Fibroblast of gingiva (primary cell): ENCODE measurements around the gene CASS4.

ENCODE experiments used
- DNase-seq: peaks from one replicate; pipeline ENCODE4 v3.0.0-alpha.2; 2011; ENCODE audit warnings: low read depth

Gene CASS4

DNA sequence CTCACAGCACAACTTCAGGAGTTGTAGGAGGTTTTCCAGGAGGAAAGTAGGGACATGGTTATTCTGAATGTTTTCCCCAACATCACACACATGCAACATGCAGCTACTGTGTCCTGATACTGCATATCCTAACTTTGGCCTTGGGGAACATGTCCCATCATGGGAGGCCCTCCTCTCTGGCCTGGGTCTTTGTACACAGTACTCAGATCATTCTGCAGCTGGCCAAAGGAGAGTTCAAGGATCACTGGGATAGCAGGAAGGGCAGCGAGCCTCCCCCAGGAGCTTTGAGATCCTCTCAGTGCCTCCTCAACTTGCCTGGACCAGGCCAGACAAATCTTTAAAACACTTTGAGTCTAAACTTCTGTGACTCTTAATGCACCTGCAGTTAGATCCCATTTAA, 12.9 kb downstream of the CASS4 start:
- DNase-seq = no peak

DNA sequence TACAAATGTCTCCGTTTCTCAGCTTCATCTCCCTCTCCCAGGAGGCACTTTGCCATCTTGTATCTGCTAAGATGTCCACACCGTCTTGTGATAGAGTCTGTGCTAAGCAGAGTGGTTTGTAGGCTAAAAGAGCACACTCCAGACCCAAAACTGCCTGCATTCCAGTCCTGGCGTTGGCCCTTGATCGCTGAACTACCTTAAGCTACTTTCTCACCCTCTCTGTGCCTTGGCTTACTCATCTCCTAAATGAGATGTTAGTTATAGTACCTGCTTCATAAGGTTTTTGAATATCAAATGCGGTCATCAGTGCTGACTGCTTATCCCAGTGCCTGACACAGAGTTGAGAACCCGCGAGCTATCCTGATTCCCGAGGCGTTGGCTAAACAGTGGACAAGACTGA, 14.0 kb downstream of the CASS4 start:
- no peak for DNase-seq

DNA sequence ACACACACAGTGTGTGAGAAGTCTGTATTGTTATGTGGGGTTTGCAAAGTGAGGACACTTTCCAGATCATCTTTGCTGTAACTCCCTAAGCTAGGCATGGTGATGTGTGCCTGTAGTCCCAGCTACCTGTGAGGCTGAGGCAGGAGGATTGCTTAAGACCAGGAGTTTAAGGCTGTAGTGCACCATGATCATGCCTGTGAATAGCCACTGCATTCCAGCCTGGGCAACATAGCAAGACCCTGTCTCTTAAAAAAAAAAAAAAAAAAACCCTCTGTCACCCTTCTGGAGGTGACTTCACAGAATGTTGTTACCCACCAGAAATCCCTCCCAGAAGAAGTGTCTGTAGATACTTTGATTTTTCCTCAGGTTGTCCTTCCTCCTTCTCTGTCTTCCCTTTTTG, 14.9 kb downstream of the CASS4 start:
- DNase-seq = no peak

DNA sequence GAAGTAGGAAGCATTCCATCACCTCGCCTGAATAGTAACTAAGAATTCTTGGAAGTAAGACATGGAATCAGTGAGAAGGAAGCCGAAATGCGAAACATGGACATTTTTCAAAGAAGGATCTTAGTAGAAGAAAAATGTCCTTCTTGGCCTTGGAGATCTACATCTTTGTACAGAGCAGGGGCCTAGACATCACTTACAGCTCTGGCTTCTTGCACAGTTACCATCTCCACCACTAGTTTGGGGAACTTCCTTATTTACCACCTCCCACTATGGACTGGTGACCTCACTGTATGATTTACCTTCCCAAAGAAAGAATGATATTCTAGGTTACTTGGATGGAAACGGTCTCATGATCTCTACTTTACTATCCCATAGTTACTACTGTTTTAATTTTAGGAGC, 15.7 kb downstream of the CASS4 start:
- no peak for DNase-seq

DNA sequence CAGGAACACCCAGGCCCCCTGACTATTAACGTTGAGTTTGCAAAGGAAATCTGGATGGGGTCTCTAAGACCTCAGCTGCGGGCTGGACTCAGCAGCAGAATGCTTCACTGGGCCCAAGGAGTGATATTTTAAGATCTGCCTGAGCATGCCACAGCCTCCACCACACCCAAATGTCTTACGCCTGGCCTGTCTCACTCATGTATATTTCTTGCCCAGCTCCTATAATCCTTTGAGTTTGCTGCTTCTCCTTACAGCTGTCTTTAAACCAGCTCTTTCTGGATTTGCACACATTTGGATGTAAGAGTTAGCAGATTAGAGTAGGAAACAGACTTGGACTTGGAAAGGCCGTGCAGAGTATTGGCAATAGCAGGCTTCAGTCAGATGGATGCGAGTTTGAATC, 16.4 kb downstream of the CASS4 start:
- DNase-seq = no peak

DNA sequence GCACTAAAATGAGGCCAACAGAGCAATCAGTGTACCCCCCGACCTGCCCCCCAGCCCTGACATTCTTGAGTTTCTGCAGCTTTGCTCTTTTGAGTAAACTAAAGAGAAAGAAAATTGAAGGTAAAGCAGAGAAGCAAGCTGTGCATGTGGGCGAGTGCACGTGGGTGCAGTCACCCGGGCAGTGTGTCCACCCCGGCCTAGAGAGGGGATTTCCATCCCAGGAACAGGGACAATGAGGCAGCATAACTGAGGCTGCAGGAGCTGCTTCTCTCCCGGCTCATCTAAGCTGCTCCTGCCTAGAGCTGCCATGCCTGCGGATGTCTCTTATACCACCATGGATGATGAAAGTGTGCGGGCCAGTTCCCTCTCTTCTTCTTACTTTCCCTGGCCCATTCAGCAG, 16.8 kb downstream of the CASS4 start:
- DNase-seq = no peak

DNA sequence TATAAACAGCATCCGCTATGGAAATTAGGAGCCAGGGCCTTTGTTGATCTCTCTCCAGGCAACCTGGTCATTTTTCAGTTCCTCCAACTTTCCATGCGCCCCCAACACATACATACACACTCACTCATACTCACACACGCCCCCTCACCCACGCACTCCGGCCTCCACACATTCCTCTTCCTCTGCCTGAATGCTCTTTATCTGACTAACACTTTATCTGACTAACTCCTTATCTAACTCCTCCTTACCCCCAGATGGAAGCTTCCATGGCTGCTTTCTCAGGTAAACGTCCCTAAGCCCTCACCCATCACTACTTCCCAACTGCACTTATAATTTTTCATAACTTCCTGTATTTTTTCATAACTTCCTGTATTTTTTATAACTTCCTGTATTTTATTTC, 17.4 kb downstream of the CASS4 start:
- no peak for DNase-seq

DNA sequence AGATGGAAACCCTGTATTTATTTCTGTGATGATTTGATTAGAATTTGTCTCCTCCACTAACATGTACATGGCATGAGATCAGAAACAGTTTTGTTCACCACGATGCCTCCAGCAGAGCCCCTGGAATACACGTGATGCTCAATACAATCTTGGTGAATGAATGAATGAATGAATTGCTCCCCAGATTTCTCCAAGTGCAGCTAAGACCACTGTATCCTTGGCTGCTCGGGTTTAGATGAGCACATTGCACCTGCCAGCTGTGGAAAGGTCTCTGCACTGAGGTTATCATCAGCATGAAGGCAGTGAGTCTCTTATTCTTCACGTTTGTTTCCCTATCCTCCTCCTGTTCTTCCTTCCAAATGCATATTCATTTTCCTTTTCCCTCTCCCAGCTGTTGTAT, 17.9 kb downstream of the CASS4 start:
- no peak for DNase-seq

DNA sequence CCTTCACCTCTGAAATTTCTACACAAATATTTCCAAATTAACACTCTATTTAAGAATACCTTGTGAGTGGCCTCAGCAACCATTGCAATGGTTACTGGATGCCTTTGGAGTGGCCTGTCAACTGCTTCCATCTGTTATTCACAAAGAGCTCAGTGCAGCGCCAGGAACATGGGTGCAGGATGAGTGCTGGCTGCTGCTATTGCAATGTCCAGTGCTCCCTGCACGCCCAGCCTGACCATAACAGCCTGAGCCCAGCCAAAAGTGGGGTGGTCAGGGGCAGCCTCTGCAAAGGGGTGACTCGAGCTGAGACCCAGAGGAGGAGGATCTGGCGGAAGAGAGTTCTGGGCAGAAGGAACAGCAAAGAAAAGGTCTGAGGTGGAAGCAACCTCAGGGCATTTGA, 18.4 kb downstream of the CASS4 start:
- no peak for DNase-seq

DNA sequence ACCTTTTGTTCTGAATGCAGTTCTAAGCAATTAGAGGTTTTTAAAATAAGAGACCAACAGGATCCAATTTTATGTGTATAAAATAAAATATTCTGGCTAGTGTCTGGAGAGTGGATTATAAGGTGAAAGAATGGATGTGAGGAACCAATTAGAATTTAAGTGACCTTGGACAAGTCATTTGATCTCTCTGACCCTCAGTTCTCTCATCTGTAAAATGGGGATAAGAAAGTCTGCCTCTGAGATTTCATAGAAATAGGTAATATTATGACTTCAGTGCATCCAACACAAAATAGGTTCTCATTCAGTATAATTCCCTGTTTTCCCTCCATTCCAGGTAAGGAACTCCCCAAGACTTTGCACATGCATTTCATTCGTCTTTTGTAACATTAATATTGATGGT, 18.9 kb downstream of the CASS4 start:
- DNase-seq = no peak

DNA sequence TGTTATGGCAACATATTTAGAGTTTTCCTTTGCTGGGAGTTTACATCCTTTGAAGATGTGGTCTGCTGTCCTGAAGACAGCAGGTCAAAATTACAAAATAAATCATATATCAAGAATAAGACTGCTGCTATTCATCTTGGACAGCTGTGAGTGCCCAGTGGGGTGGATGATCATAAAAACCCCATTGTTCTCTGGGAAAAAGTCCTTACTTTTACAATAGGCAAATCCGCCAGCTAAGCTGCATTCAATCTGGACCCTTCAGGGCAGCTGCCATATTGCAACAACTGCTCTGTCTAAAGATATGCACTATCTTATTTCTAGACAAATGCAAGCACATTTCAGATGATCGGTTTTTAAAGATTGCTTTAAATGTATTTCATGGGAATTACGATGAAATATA, 19.4 kb downstream of the CASS4 start:
- DNase-seq = no peak

DNA sequence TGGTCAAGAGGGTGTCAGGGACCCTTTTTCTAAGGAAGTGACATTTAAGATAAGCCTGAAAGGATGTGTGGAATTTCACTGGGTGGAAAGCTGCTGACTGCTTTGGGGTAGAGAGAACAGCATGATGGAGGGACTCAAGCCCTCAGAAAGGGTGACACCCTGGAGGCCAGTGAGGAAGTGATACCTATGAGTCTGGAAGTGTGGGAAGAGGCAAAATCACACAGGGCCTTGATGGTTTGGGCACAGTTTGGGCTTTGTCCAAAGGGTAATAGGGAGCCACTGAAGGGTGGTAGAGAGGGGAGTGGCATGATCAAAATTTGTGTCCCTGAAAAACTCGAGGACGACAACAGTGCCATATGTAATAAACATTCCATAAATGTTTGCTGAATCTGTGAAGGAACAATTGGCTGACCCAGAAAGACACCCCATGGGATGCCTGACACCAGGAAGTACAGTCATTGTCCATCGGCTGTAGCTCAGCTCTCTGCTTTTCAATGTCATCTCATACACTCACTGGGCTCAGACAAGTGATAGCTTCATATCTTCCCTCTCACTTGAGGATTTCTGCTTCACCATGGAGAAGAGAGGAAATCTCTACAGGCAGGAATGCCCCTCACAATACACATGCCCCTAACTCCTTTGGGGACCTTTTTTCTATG, 21.3 kb downstream of the CASS4 start:
- no peak for DNase-seq

DNA sequence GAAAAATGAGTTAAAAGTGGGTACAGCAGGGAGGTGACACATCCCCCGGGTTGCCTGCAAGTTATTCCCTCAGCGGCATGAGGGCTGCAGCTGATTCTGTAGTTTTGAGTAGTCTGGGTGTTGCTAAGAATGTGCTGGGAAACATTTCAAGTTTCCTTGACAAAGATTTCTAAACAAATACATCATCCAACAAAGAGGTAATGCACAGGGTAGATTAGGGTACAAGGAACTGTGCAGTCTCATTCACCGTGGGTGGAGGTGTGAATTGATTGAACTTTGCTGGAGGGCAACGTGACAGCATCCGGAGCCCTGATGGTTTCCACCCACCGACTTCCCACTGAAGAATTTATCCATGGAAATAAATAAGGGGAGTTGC, 21.8 kb downstream of the CASS4 start:
- peak; percentile 66 for DNase-seq

DNA sequence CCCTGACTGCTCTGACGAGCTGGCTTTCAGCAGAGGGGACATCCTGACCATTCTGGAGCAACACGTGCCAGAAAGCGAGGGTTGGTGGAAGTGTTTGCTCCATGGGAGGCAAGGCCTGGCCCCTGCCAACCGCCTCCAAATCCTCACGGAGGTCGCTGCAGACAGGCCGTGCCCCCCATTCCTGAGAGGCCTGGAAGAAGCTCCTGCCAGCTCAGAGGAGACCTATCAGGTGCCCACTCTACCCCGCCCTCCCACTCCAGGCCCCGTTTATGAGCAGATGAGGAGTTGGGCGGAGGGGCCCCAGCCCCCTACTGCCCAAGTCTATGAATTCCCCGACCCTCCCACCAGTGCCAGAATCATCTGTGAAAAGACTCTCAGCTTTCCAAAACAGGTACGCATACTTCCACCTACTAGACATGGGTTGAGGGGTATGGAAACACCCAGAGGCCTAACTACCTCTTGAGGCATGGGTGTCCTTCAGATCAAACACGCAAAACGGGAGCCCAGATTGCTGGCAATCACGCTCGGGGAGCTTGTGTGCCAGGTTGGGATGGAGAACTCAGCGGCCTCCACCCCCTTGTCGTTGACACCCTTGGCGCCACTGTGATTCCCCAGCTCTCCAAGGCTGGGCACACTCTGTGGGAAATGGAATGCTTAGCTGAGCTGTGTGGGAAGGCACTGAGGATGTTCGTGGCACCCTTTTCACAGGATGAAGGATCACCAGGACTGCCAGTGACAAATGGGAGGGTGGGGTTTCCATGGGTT, 25.3 kb downstream of the CASS4 start:
- no peak for DNase-seq

DNA sequence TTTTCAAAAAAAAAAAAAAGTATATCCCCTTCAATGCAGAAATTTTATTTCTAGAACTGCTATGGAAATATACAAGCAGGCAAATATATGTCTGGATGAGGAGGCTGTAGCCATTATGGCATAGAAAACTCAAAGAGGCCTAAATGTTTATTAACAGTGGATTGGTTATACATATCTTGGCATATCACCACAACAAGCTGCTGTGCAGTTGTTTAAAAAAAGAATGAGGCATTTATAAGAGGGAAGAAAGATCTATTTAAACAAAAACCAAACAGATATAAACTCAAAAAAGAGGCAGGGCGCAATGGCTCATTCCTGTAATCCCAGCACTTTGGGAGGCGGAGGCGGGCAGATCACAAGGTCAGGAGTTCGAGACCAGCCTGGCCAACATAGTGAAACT, 26.2 kb downstream of the CASS4 start:
- no peak for DNase-seq

DNA sequence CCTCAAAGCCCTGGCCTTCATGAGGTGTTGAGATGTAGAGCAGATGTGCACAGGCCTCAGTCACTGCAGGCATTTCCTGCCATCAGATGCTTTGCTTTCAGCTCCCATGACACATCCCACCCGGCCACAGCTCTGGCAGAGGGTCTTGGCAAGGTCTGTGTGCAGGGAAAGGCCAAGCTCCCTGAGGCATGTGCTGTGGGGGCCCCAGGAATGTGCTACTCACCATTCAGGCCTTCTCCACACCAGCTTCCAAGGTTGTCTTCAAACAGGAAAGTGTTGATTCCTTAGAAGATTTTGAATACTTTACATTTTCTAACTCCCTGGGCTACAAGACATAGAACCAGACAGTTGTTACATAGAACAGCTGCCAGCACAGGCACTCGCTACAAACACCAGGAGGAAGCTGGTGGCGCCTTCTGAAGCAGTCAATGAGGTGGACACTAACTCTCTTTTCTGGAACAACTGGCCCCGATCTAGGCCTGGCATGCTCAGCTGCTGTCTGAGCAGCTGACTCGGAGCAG, 27.8 kb downstream of the CASS4 start:
- DNase-seq = peak; percentile 97

DNA sequence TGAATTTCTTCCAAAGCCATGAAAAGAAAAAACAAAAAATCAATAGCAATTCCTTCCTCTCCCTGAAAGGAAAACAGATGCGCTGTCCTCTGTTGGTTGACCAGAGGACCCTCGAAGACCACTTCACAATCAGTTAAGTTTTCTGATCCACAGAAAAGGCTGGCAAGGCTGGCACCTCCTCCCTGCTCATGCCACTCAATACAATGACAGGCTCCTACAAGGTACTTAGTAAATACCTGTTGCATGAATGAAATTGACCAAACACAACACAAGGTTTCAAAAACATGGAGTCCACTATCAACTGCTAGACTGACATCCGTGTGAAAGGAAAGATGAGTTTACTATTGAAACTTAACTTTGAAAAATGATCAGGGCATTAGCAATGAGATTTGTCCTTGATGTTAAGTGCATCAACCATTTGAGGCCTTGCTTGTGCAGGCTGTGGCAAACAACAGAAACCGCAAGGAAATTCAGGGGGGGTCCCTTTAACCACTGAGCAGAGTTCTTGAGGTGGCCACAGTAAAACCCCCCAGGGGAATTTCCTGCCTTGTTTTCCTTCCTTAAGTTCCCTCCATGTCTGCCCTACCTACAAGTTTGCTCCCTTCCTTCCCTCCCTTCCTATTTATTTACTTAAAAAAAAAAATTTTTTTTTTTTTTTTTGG, 28.4 kb downstream of the CASS4 start:
- no peak for DNase-seq

DNA sequence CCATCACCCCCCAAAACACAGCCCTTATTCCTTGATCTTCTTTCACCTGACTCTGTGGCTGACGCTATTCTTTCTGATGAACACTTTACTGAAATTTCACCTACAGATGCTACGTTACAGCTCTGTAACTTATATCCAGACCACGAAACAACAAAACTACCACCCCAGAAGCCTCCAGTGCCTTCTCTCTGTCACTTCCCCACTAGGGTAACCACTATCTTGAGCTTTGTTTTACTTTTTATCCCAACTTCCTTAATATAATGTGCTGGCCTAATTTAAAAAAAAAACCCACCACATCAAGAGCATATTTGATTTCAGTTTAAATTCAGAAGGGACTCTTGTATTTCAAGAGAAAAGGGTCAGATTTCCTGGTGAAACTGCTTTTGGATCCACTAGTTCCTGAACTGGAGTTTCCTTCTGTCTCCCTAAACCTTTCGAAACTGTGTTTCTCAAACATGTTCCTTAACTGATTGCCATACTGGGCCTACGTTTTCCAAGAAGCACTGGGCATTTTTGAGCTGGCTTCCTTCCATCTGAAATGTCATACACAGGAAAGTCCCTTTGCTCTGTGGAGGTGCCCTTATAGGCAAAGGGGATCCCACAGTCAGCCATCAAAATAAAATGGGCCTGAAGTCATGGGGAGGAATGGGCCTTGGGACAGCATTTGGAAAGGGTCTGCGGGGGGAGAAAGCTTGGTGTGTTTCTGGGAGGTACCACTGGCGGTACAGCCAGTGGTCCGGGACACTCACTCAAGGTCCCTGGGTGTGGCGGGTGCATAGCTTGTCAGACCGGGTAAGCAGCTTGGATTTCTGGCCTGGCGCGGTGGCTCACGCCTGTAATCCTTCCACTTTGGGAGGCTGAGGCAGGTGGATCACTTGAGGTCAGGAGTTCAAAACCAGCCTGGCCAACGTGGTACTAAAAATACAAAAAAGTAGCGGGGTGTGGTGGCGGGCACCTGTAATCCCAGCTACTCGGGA, 30.6 kb downstream of the CASS4 start:
- DNase-seq = peak; percentile 71

DNA sequence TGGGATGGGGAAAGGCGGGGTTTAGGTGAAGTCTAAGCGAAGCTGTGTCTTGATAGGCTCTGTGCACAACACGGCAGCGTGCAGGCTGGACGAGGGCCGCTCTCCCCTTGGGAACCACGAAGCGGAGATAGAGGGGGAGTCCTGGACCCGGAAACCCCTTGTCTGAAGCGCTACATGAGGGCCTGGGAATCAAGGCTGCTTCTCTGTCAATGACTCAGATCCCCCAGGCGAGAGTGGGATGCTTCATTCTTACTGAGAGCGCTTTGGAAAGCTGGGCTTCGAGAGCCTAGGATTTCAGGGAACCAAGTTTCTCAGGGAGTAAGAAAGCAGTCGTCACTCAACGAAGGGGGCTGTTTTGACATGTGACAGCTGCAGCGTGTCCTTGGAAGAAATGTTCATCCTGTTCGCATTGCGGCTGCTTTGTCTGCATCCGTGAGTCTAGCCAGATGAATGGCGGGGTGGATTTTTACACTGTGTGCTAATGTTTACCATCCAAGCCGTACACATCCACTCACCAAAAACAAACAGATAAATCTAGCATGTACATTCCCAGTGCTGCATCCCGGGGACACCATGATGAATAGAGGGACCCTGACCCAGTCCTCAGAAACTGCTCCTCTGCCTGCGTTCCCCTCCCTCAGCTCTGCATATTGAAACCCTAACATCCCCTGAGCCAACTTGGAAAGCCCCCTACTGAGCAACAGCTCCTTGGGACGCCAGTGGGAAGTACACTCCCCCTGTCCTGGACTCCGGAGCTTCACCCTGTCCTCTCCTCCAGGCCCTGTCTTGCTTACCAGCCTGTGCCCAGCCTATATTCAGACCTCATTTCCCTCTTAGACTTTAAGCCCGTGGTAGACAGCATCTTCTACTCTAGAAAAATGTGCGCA, 31.8 kb downstream of the CASS4 start:
- DNase-seq = no peak

DNA sequence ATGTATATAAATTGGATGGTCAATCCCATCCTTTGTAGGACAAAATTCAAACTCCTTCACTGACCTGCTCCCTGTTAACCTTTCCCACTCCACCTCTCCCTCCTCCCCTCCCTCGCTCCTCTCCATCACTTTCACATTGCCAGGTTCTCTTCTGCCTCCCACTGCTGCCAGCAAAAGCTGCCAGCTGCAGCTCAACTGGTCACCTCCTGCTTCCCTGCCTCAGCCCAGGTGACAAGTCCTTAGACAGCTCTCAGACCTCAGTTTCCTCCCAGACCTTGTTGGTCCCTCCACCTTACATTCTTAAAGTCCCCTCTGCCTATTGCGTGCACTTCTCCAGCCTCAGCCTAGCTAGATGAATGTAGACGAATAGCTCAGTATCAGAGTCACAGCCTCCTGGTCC, 33.1 kb downstream of the CASS4 start:
- DNase-seq = no peak

DNA sequence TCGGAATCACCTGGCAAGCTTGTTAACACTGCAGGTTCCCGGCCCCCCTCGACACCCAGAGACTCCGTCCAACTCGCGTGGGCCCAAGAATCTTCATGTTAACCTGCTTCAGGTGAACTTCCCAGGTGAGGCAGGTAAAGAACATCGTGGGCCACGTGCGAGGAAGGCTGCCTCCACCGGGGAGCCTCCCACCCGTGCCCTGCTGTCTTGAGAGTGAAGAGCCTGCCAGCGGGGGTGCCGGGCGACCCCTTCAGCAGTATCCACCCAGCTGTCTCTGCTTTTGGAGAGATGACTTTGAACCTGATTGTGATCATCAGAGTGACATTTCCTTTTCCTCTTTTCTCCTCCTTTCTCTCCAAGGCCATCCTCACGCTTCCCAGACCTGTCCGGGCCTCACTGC, 33.5 kb downstream of the CASS4 start:
- no peak for DNase-seq
